ENCODE results near the gene SLC6A13. TPM values are rescaled to one million over a fixed set of nuclear protein-coding genes. Genes with fewer than 3 reads are reported as not detected.

Gene SLC6A13
- total RNA-seq, 6 experiments from 2014 or later = 2.0 to 70.6 (median 14.4) TPM

- peaks cover 0 to 80% (median 8%) of the 10 kb centered on the region in 4 donors for H3K36me3 ChIP-seq
- 65% methylated on average over 4 of the region's 4 CpGs for WGBS (ENCODE audit: insufficient coverage, low coverage, low lambda C conversion rate, missing lambda C conversion rate)
- H3K27ac ChIP-seq = no peak overlapping the region
- no peaks in the 10 kb centered on the region for H3K27me3 ChIP-seq
- intact Hi-C loops (cut with DNase I) = no loop called here
- TF ChIP-seq POLR2A (IDR thresholded peaks at IDR 0.05) (no peak), CTCF (IDR thresholded peaks at IDR 0.05) (no peak)
- no peak for DNase-seq
- ATAC-seq = no peak
- no peaks in the 10 kb centered on the region for H3K9me3 ChIP-seq
- H3K4me3 ChIP-seq = no peak overlapping the region
- H3K4me1 ChIP-seq = peaks cover 0 to 19% (median 6%) of the 10 kb centered on the region in 4 donors
Observed at GRCh38 chr12:205026-205425, 57.6 kb downstream of the SLC6A13 start.

GRCh38 chr12:204261-204678 lies 58.4 kb downstream of the SLC6A13 start:
- no peaks in the 10 kb centered on the region for H3K27me3 ChIP-seq
- peaks cover 0 to 79% (median 11%) of the 10 kb centered on the region in 4 donors for H3K36me3 ChIP-seq
- intact Hi-C loops (cut with DNase I) = no loop called here
- H3K4me1 ChIP-seq = peaks cover 0 to 12% (median 2%) of the 10 kb centered on the region in 4 donors
- DNase-seq = peak in 1 of 3 donors; percentile 8
- 76% methylated on average over 3 of the region's 11 CpGs for WGBS (ENCODE audit: insufficient coverage, low coverage, low lambda C conversion rate, missing lambda C conversion rate)
- no peak overlapping the region for H3K27ac ChIP-seq
- no peak overlapping the region for H3K4me3 ChIP-seq
- no peaks in the 10 kb centered on the region for H3K9me3 ChIP-seq
- no peak for TF ChIP-seq POLR2A (IDR thresholded peaks at IDR 0.05)
- no peak for TF ChIP-seq CTCF (IDR thresholded peaks at IDR 0.05)
- no peak for ATAC-seq

- Histone ChIP-seq H3K36me3 (peaks cover 0 to 82% (median 12%) of the 10 kb centered on the region in 4 donors), H3K9me3 (no peaks in the 10 kb centered on the region), H3K4me3 (no peak overlapping the region), H3K27me3 (no peaks in the 10 kb centered on the region), H3K4me1 (peaks cover 0 to 5% (median 0%) of the 10 kb centered on the region in 4 donors), H3K27ac (no peak overlapping the region)
- DNase-seq = peak in 1 of 3 donors; percentile 25
- TF ChIP-seq CTCF (IDR thresholded peaks at IDR 0.05) = no peak
- intact Hi-C loops (cut with DNase I) = no loop called here
- peak; percentile 31 to 58 (median 51) for ATAC-seq
- WGBS (ENCODE audit: insufficient coverage, low coverage, low lambda C conversion rate, missing lambda C conversion rate) = 77% methylated on average over 12 of the region's 84 CpGs
Observed at GRCh38 chr12:203462-204260, 59.0 kb downstream of the SLC6A13 start.

- TF ChIP-seq POLR2A (IDR thresholded peaks at IDR 0.05) (no peak), CTCF (IDR thresholded peaks at IDR 0.05) (no peak)
- DNase-seq = no peak
- intact Hi-C loops (cut with DNase I) = no loop called here
- Histone ChIP-seq H3K4me3 (no peak overlapping the region), H3K27ac (no peak overlapping the region), H3K4me1 (no peaks in the 10 kb centered on the region), H3K9me3 (no peaks in the 10 kb centered on the region), H3K27me3 (no peaks in the 10 kb centered on the region), H3K36me3 (peaks cover 0 to 86% (median 12%) of the 10 kb centered on the region in 4 donors)
- ATAC-seq = no peak
- WGBS (ENCODE audit: insufficient coverage, low coverage, low lambda C conversion rate, missing lambda C conversion rate) = 73% methylated on average over 10 of the region's 16 CpGs
Observed at GRCh38 chr12:203074-203461, 59.6 kb downstream of the SLC6A13 start.

Data from right lobe of liver (tissue), 6 donors.